Measurements from ENCODE around the gene CEP70.

CEP70 gene

GRCh38 chr3:138449490-138449889 lies 144.6 kb downstream of the CEP70 start:
- no peak for DNase-seq

- no peak for DNase-seq
Observed at GRCh38 chr3:138448631-138449030, 145.4 kb downstream of the CEP70 start.

- DNase-seq: no peak
Observed at GRCh38 chr3:138445654-138446053, 148.4 kb downstream of the CEP70 start.

DNA sequence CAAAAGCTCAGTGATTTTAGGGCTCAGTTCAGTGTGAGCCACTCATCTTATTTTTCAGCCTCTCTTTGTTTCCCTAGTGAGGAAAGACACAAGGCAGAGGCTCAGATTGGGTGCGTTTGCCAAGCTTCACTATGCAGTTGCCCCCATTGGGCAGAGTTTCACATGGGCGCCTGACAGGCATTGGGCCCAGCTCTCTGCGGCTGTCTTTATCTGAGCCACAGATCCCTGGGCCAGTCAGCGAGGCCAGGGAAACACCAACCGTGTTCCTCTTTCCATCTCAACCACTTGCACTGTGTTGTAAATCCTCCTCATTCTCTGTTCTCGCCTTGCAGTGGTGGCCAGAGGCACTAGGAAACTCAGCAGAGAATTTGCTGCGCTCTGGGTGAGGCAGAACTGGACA lies 148.8 kb downstream of the CEP70 start:
- DNase-seq: no peak

Data from NCI-H1092 (cell line).